HepG2 (cell line): ENCODE data around the gene LRSAM1. TPM values are rescaled to one million over a fixed set of nuclear protein-coding genes. Genes with fewer than 3 reads are reported as not detected.

Experiments
- ATAC-seq: fragments of 200-7000 bp; cut with Tn5 transposase; 3 replicates; pipeline ENCODE4 v1.9.1; 2020; ENCODE audit warnings: mild to moderate bottlenecking, moderate library complexity
- BruUV-seq: library from RNA; stranded (reverse); fragments of 400-500 nt; replicated peaks from 2 replicates; lab custom pipeline; 2021; lab: Mats Ljungman, UMichigan
- CTCF ChIA-PET: fragments of 300-600 bp; formaldehyde crosslinking; extraction: SDS; loops from one replicate; lab custom pipeline; 2021; ENCODE audit warnings: low total read pairs, inconsistent platforms, low intra/inter-chr PET ratio; lab: Yijun Ruan, JAX
- POLR2A ChIA-PET: fragments of 350-600 bp; sonication (Branson Sonifier 250); formaldehyde crosslinking; loops from one replicate; lab custom pipeline; 2020; ENCODE audit warnings: antibody characterized with exemption, inconsistent platforms; lab: Yijun Ruan, JAX
- DNase-seq: peaks from one replicate; pipeline ENCODE4 v3.0.0-alpha.2; 2015; ENCODE audit warnings: low spot score
- FAIRE-seq: peaks from 3 replicates; lab custom pipeline; 2011; peaks lifted over from hg19 to GRCh38; lab: Jason Lieb, UNC
- H2AFZ ChIP-seq: one replicate; pipeline ENCODE4 v1.6.1; 2011; ENCODE audit warnings: low read length, inconsistent platforms
- H3K27ac ChIP-seq: fragments of 300-600 bp; 3 replicates; pipeline ENCODE4 v1.8.0; 2011; ENCODE audit warnings: mixed run types, mild to moderate bottlenecking, mixed read lengths, low read length, inconsistent platforms; ENCODE audit not compliant: insufficient read depth; ENCODE audit errors: extremely low read length
- H3K27me3 ChIP-seq, 2 experiments: fragments of 200-600 bp in 1 of 2; 2 replicates in 1 of 2; 3 replicates in 1 of 2; pipeline versions ENCODE4 v1.6.0 to v1.8.0; 2011; ENCODE audit warnings: low read length in 2 of 2, mild to moderate bottlenecking in 2 of 2, moderate library complexity in 2 of 2, inconsistent platforms in 1 of 2; ENCODE audit not compliant: insufficient read depth in 2 of 2, control insufficient read depth in 1 of 2
- H3K36me3 ChIP-seq, 2 experiments: fragments of 200-600 bp in 1 of 2; replicated peaks in 1 of 2; 2 replicates in 1 of 2; 3 replicates in 1 of 2; pipeline versions ENCODE4 v1.5.1 to v1.8.0; 2011; ENCODE audit warnings: low read length in 2 of 2, inconsistent platforms in 1 of 2; ENCODE audit not compliant: insufficient read depth in 2 of 2, control insufficient read depth in 1 of 2
- H3K4me1 ChIP-seq: 2 replicates; pipeline ENCODE4 v1.5.1; 2012; ENCODE audit warnings: low read length, inconsistent platforms; ENCODE audit not compliant: insufficient read depth
- H3K4me2 ChIP-seq: 2 replicates; pipeline ENCODE4 v1.6.0; 2011; ENCODE audit warnings: low read depth, low read length, inconsistent platforms
- H3K4me3 ChIP-seq, 3 experiments: fragments of 200-600 bp in 1 of 3; sonication (generic), shearing (Covaris generic) in 1 of 3; replicated peaks in 1 of 3; 2 replicates each; pipeline ENCODE4 v1.5.1; 2011 to 2016; ENCODE audit warnings: low read length in 3 of 3, inconsistent platforms in 2 of 3, low read depth in 2 of 3, mild to moderate bottlenecking in 2 of 3, control low read depth in 1 of 3, mixed read lengths in 1 of 3; ENCODE audit not compliant: insufficient read depth in 1 of 3
- H3K79me2 ChIP-seq: one replicate; pipeline ENCODE4 v1.6.1; 2011; ENCODE audit warnings: low read length, inconsistent platforms; ENCODE audit not compliant: insufficient read depth
- H3K9ac ChIP-seq: 2 replicates; pipeline ENCODE4 v1.6.0; 2011; ENCODE audit warnings: mild to moderate bottlenecking, low read depth, low read length, inconsistent platforms; ENCODE audit not compliant: insufficient read depth
- H3K9me3 ChIP-seq: 2 replicates; pipeline ENCODE4 v1.5.1; 2012; ENCODE audit warnings: mild to moderate bottlenecking, low read length
- H4K20me1 ChIP-seq: 2 replicates; pipeline ENCODE4 v1.6.0; 2011; ENCODE audit warnings: inconsistent platforms, mild to moderate bottlenecking, low read length, moderate library complexity; ENCODE audit not compliant: insufficient read depth
- FOXJ3 ChIP-seq: sonication (generic); formaldehyde crosslinking; IDR thresholded peaks from 2 replicates; pipeline ENCODE4 v1.4.0; 2020; ENCODE audit warnings: missing genetic modification reagents, mild to moderate bottlenecking, borderline replicate concordance
- POLR2AphosphoS5 ChIP-seq: IDR thresholded peaks from 2 replicates; pipeline ENCODE4 v1.6.1; 2012; ENCODE audit warnings: low read depth, low read length
- TARDBP ChIP-seq: sonication (generic); formaldehyde crosslinking; IDR thresholded peaks from 2 replicates; pipeline ENCODE4 v1.8.0; 2022; ENCODE audit warnings: mild to moderate bottlenecking, missing genetic modification reagents
- ZNF230 ChIP-seq: sonication (generic); formaldehyde crosslinking; IDR thresholded peaks from 2 replicates; pipeline ENCODE4 v1.4.0; 2020; ENCODE audit warnings: mild to moderate bottlenecking, missing genetic modification reagents
- ZNF660 ChIP-seq: sonication (generic); formaldehyde crosslinking; IDR thresholded peaks from 2 replicates; pipeline ENCODE4 v1.5.1; 2020; ENCODE audit warnings: mild to moderate bottlenecking, low read depth, missing genetic modification reagents, borderline replicate concordance
- ZNF768 ChIP-seq: sonication (generic); formaldehyde crosslinking; IDR thresholded peaks from 2 replicates; pipeline ENCODE4 v1.4.0; 2020; ENCODE audit warnings: missing genetic modification reagents
- WGBS: methylation state at CpG from one replicate; pipeline ENCODE4 v1.1.6; 2017; ENCODE audit warnings: low lambda C conversion rate; 5-methylcytosine and 5-hydroxymethylcytosine counted together
- in situ Hi-C: cut with HindIII; loops from 2 replicates; pipeline ENCODE4 v1.10.0; 2017; ENCODE audit warnings: low pct_unique_long_range_greater_than_20kb; ENCODE audit not compliant: extremely low pct_ligation_motif_present
- intact Hi-C: fragments of 100-400 bp; cut with micrococcal nuclease; formaldehyde crosslinking; loops from one replicate; pipeline ENCODE4 v1.10.0; 2022; ENCODE audit not compliant: unreplicated experiment
- polyA plus RNA-seq, 8 experiments: library from polyadenylated mRNA; depleted of rRNA in 3 of 8; stranded (reverse) in 7 of 8; unstranded in 1 of 8; fragments of >200 nt; fragmentation: Illumina TruSeq in 4 of 8; extraction: Trizol in 4 of 8; gene quantifications; 2 replicates each; pipeline versions ENCODE4 v1.2.1 to v1.2.3, GENCODE V29; 2011 to 2016; ENCODE audit warnings: low read depth in 4 of 8, missing spikeins in 1 of 8, mixed read lengths in 1 of 8; ENCODE audit not compliant: insufficient read depth in 1 of 8
- total RNA-seq, 5 experiments: library from RNA; depleted of rRNA; stranded (reverse); fragments of >200 nt; fragmentation: Illumina TruSeq; extraction: Trizol; gene quantifications; 2 replicates each; pipeline ENCODE4 v1.2.3, GENCODE V29; 2016; ENCODE audit warnings: low read depth in 1 of 5
- TF ChIP-seq, protein P1 (sequence below): sonication (generic); formaldehyde crosslinking; IDR thresholded peaks from 2 replicates; pipeline ENCODE4 v1.4.0; 2020; ENCODE audit warnings: low read depth, mild to moderate bottlenecking, missing genetic modification reagents

Gene LRSAM1
- total and polyA plus RNA-seq, 2 of the 13 experiments (the other 11 are each of a cell fraction or from before 2014, with no cell fraction given) = 8.7 to 10.2 TPM

DNA sequence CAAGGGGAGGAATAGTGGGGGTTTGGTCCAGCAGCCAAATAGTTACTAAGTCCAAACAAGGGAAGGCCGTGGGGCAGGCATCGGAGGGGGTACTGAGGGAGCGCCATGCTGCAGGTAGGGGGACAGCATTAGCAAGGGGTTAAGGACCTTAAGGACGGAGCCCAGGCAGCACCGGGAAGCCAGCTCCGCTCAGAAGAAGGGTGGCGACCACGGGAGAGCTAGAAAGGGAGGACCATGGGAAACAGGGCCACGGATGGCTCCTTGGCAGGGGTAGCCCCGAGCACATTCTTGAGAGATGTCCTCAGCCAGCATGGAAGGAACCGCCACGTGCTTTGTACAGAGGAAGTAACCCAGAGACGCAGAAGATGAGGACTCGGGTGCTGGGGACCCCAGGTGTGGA, 84.5 kb downstream of the LRSAM1 start:
- FAIRE-seq (no peak), DNase-seq (no peak), ATAC-seq (no peak)
- no peak overlapping the region for H3K4me2 ChIP-seq
- no peaks in the 10 kb centered on the region for H3K9me3 ChIP-seq
- H2AFZ ChIP-seq = no peak overlapping the region
- peaks cover 14% of the 10 kb centered on the region for H3K79me2 ChIP-seq
- H3K36me3 ChIP-seq = peaks cover 4 to 7% of the 10 kb centered on the region in 2 experiments; a peak in 4 of 5 replicates
- 92% methylated on average over 12 of the region's 14 CpGs for WGBS
- ChIA-PET POLR2A (interaction anchor here (1.4 kb wide), 1 partner anchor 10 kb away, joined by 3 read pairs; no protein-coding TSS in a partner anchor), CTCF (no interaction called here)
- no peaks in the 10 kb centered on the region for H3K4me1 ChIP-seq
- no peaks in the 10 kb centered on the region for H3K27me3 ChIP-seq
- BruUV-seq = no TSS peak
- no peak overlapping the region for H3K9ac ChIP-seq
- no peak for TF ChIP-seq TARDBP
- no peak for TF ChIP-seq ZNF660 (CRISPR knock-in tag)
- no peak for TF ChIP-seq POLR2AphosphoS5
- in situ Hi-C loops = no loop called here
- intact Hi-C loops = no loop called here
- H3K4me3 ChIP-seq = no peak overlapping the region
- H4K20me1 ChIP-seq = peaks cover 14% of the 10 kb centered on the region
- H3K27ac ChIP-seq = no peak overlapping the region

DNA sequence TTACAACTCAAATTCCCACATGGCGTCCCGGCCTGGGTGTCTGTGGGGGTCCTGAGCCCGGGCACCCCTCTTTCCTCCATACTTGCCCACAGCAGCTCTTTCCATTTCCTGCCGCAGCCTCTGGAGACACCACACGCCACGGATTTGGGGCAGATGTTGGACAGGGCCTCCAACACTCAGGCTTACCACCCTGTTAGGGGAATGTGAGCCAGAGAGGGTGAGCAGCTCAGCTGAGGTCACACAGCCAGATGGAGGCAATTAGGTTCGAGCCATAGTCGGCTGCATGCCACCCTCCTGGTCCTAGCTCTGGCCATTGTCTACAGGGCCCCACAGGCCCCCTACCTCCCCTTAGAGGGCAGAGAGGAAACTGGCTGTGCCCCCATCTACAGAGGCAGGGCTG, 85.2 kb downstream of the LRSAM1 start:
- no peak overlapping the region for H3K4me2 ChIP-seq
- no peaks in the 10 kb centered on the region for H3K4me1 ChIP-seq
- in situ Hi-C loops = no loop called here
- no TSS peak for BruUV-seq
- no peaks in the 10 kb centered on the region for H3K27me3 ChIP-seq
- TF ChIP-seq, protein P1, sequence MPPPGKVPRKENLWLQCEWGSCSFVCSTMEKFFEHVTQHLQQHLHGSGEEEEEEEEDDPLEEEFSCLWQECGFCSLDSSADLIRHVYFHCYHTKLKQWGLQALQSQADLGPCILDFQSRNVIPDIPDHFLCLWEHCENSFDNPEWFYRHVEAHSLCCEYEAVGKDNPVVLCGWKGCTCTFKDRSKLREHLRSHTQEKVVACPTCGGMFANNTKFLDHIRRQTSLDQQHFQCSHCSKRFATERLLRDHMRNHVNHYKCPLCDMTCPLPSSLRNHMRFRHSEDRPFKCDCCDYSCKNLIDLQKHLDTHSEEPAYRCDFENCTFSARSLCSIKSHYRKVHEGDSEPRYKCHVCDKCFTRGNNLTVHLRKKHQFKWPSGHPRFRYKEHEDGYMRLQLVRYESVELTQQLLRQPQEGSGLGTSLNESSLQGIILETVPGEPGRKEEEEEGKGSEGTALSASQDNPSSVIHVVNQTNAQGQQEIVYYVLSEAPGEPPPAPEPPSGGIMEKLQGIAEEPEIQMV (CRISPR knock-in tag) = no peak
- TF ChIP-seq FOXJ3 (CRISPR knock-in tag) (no peak), ZNF230 (CRISPR knock-in tag) (no peak), ZNF768 (CRISPR knock-in tag) (peak; percentile 93)
- no peak overlapping the region for H3K9ac ChIP-seq
- no peak for ATAC-seq
- 100% methylated on average over 6 of the region's 8 CpGs for WGBS
- ChIA-PET CTCF (no interaction called here), POLR2A (no interaction called here)
- H3K79me2 ChIP-seq = peaks cover 21% of the 10 kb centered on the region
- FAIRE-seq = no peak
- no peaks in the 10 kb centered on the region for H3K9me3 ChIP-seq
- no peak overlapping the region for H3K27ac ChIP-seq
- no peak for DNase-seq
- no peak overlapping the region for H3K4me3 ChIP-seq
- H2AFZ ChIP-seq = no peak overlapping the region
- peaks cover 14% of the 10 kb centered on the region for H4K20me1 ChIP-seq
- intact Hi-C loops = no loop called here
- H3K36me3 ChIP-seq = peaks cover 2 to 5% of the 10 kb centered on the region in 2 experiments; a peak in 4 of 5 replicates
